Measurements from ENCODE around the gene FGF14. TPM values are rescaled to one million over a fixed set of nuclear protein-coding genes. Genes with fewer than 3 reads are reported as not detected.

The FGF14 gene
- total and polyA plus RNA-seq, 2 experiments from 2014 or later = 0.03 TPM; not detected in 1

DNA sequence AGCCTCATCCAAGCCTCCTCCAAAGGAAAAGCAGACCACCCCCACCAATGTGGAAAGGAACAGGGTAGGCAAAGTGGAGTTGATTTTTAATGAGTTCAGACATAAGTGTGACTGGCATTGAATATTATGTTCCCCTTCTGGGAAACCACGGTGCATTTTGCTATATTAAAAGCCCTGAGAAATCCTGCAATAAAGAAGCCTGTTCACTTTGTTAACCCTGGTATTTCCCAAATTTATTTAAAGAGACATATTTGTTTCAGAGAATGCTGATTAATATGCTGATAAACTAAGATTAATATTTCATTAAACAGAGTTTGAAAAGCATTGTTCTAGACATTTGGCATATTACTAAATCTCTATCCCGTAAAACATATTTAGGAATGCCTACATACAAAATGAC, 151.4 kb downstream of the FGF14 start:
- Histone ChIP-seq H3K36me3 (ENCODE audit: insufficient read depth) (no peaks in the 10 kb centered on the region), H3K4me2 (no peak overlapping the region), H4K20me1 (replicated peaks; ENCODE audit: insufficient read depth) (no peaks in the 10 kb centered on the region), H3K79me2 (replicated peaks; ENCODE audit: insufficient read depth) (no peaks in the 10 kb centered on the region), H3K4me3 (no peak overlapping the region), H3K27ac (ENCODE audit: low read depth) (no peak overlapping the region), H3K9me2 (ENCODE audit: insufficient read depth) (no peaks in the 10 kb centered on the region), H3F3A (replicated peaks; ENCODE audit: low read depth) (no peaks in the 10 kb centered on the region), H3K27me3 (ENCODE audit: insufficient read depth) (no peaks in the 10 kb centered on the region), H2AFZ (no peak overlapping the region), H3K4me1 (ENCODE audit: insufficient read depth) (no peaks in the 10 kb centered on the region)
- DNase-seq (ENCODE audit: low spot score) (no peak), ATAC-seq (no peak)
- Mint-ChIP-seq H3K36me3 (ENCODE audit: low read depth) (no peaks in the 10 kb centered on the region), H3K27ac (no peak overlapping the region), H3K27me3 (ENCODE audit: insufficient read depth, low read depth, poor library complexity) (peaks cover 2% of the 10 kb centered on the region), H3K4me3 (no peak overlapping the region), H3K9me3 (no peaks in the 10 kb centered on the region), H3K4me1 (peaks cover 4% of the 10 kb centered on the region; the same call in 1 of the 3 replicates)
- no peak for TF ChIP-seq NANOG (IDR thresholded peaks at IDR 0.05; ENCODE audit: borderline replicate concordance)
- TF ChIP-seq, protein P1, sequence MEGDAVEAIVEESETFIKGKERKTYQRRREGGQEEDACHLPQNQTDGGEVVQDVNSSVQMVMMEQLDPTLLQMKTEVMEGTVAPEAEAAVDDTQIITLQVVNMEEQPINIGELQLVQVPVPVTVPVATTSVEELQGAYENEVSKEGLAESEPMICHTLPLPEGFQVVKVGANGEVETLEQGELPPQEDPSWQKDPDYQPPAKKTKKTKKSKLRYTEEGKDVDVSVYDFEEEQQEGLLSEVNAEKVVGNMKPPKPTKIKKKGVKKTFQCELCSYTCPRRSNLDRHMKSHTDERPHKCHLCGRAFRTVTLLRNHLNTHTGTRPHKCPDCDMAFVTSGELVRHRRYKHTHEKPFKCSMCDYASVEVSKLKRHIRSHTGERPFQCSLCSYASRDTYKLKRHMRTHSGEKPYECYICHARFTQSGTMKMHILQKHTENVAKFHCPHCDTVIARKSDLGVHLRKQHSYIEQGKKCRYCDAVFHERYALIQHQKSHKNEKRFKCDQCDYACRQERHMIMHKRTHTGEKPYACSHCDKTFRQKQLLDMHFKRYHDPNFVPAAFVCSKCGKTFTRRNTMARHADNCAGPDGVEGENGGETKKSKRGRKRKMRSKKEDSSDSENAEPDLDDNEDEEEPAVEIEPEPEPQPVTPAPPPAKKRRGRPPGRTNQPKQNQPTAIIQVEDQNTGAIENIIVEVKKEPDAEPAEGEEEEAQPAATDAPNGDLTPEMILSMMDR (conservative IDR thresholded peaks at IDR 0.05; ENCODE audit: low read depth in 2 of 2) = no peak
- TF ChIP-seq JUNB (IDR thresholded peaks at IDR 0.05; ENCODE audit: unreplicated experiment) = no peak
- TF ChIP-seq CREB1 (CRISPR knock-in tag; IDR thresholded peaks at IDR 0.05; ENCODE audit: low read depth) = no peak
- no peak for TF ChIP-seq ZNF114 (CRISPR knock-in tag; IDR thresholded peaks at IDR 0.05)
- TF ChIP-seq ZNF331 (CRISPR knock-in tag; IDR thresholded peaks at IDR 0.05; ENCODE audit: low read depth) = no peak
- TF ChIP-seq ZNF462 (CRISPR knock-in tag; IDR thresholded peaks at IDR 0.05) = no peak
- TF ChIP-seq STAT1 (IDR thresholded peaks at IDR 0.05; ENCODE audit: unreplicated experiment) = no peak
- no peak for TF ChIP-seq POLR2AphosphoS5 (IDR thresholded peaks at IDR 0.05; ENCODE audit: low read depth)
- TF ChIP-seq REST (IDR thresholded peaks at IDR 0.05; ENCODE audit: unreplicated experiment) = no peak
- TF ChIP-seq EZH2phosphoT487 (IDR thresholded peaks at IDR 0.05; ENCODE audit: unreplicated experiment) = no peak
- TF ChIP-seq ETS1 (IDR thresholded peaks at IDR 0.05) = no peak
- TF ChIP-seq EZH2 (IDR thresholded peaks at IDR 0.05; ENCODE audit: low read depth, unreplicated experiment) = no peak

Data from GM23338 (cell line).